GM19239 (cell line): ENCODE measurements around the gene COL13A1.
A peak's percentile ranks its signal among the peaks of the same experiment; 100 is the strongest.

Experiments used
- DNase-seq: peaks from one replicate; pipeline ENCODE4 v3.0.0; 2011; ENCODE audit warnings: low spot score; ENCODE audit not compliant: insufficient read length
- FAIRE-seq: peaks from 2 replicates; lab custom pipeline; 2011; peaks lifted over from hg19 to GRCh38; lab: Jason Lieb, UNC

COL13A1 gene

DNA sequence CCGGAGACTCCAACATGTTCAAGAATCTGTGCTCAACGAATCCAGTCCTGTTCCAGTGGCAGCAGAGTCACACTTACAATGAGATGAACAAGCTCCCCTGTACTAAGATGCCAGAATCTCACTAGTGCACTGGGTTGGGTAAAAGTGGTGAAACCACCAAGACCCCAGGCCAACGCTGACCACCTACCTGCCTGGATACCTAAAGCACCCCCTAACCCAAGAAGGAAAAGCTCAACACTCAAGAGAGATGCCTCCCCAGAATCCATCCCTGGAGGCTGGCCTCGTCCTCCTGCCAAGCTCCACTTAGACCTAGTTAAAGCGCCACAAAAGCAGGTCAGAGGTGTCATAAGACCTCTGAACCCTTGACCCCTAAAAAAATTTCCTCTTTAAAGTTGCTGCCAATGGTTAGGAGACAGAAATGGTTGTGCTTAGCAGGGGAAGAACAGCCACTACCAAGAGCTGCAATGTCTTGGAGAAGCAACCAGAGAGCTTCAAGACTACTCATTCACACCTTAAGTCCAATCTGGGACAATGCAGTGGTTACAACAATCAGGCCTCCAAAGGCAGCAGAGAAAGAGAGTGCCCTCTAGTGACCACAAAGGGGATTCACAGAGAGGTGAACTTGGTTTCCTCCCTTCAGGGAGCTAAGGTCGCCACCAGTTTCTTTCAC lies 156.3 kb downstream of the COL13A1 start:
- FAIRE-seq: peak; percentile 90

DNA sequence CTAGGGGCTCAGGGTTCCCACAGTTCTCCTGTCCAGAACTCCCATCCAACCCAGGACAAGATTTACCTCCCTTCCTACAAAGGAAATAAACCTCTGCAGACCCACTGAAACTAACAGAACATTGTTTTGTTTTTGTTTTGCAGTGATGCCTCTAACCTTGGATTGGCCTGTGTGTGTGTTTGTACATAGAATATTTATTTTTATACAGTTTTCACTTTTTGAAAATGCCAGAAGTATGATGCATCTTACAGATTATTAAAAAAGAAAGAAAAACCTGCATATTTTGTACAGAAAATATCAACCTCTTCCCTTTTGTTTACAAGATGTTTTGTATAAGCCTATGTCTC lies 156.8 kb downstream of the COL13A1 start:
- no peak for FAIRE-seq

More for the DNA sequence above, 156.3 kb downstream of the COL13A1 start:
- peak; percentile 64 for DNase-seq

DNA sequence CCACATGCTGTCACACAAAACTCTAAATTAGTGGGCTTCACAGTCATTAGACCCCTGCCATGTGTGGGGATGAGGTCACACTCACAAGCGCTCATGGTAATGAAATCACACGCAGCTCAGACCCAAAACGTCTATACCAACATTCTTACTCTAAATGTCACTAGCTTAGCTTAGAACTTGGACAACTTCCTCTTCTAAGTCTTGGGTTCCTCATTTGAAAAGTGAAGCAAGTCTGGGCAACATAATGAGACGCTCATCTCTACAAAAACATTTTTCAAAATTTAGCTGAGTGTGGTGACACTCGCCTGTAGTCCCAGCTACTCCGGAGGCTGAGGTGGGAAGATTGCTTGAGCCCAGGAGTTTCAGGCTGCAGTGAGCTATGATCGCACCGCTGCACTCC lies 158.2 kb downstream of the COL13A1 start:
- DNase-seq (no peak), FAIRE-seq (peak; percentile 42)

More for the DNA sequence above, 156.8 kb downstream of the COL13A1 start:
- no peak for DNase-seq

DNA sequence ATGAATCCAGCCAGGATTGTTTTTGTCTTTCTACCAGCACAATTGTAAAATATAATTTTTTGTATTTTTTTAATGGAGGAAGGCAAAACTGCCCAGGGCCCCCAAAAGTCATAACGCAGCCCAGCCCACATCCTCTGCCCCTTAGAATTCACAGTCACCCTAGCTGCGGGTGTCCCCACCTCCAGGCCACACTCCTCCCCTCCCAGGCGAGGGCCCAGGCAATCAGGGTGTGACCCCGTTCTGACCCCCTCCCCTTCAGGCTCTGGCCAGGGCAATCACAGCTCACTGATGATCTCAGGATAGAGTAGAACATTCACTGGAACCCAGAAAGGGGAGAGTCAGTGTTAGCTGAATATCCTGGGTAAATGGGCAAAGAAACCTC lies 158.9 kb downstream of the COL13A1 start:
- DNase-seq: no peak
- no peak for FAIRE-seq

DNA sequence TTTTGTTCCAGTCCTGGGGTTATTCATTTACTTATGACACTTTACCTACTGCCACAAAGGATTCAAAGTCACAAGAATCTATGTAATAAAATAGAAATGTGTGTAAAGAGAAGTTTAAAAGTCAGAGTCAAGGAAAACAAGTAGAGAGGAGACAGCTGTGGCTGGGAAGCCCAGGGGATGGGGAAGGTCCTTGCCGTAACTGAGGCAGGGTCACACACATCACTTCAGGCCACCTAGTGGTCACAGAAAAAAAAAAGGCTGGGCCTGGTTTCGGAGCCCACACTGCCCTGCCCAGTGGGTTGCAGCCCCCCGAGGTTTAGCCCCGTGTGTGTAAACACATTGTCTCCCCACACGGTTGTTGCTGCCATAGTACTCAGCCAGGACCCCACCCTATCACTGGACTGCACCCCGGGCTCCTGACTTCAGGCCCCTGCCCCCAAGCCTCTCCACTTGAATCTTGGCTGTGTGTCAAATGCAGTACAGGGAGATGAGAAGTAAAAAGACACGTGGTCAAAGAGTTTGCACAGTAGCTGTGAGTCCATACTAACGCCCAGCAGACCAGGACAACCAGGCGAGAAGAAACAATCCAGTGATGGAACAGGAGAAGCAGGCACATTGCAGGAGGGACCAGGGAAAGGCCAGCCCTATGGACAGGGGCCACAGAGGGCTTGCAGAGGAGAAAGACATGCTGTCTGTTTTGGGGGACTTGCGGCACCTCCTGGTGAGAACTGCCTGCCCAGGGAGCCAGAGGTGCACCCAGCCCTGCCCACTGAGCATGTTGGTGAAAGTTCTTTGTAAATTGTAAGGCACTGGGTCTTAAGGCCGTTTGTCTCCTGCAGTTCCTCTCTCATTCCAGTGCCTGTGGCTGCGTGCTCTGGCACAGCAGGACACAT lies 159.5 kb downstream of the COL13A1 start:
- DNase-seq (no peak), FAIRE-seq (no peak)

DNA sequence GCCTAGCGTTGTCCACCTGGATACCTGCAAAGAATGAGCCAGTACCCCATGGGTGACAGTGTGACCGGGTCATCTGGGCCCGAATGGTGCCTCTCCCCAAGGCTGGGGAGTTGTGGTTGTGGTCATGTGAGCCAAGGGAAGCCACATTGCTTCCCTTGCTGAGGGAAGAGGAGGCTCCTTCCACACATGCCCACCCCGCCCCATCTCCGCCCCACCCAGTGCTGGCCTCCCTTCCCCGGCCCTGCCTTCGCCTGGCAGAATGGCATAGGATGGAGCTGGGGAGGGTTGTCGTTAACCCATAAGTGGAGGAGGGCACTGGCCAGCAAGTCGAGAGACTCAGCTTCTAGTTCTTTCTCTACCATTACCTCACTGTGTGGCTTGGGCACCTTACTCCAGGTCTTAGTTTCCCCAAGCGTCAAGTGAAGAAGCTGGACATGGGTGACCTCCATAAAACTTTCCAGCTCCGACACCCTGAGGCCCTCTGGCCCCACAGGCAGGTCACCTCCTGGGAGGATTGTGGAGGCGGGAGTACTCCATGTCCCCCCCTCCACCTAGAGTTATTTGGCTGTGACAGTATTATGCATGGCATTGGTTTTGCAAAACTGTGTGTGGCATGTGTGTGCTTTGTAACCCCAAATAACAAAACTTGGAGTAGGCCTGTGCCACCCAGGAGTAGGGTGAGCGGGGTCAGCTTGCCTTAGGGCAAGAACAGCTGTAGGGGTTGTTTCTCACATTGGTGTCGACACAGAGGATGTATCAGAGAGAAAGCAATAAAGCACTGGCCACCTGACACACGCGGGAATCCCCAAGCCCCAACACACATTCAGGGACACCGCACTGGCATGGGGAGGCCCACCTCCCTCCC lies 160.4 kb downstream of the COL13A1 start:
- no peak for DNase-seq
- no peak for FAIRE-seq

DNA sequence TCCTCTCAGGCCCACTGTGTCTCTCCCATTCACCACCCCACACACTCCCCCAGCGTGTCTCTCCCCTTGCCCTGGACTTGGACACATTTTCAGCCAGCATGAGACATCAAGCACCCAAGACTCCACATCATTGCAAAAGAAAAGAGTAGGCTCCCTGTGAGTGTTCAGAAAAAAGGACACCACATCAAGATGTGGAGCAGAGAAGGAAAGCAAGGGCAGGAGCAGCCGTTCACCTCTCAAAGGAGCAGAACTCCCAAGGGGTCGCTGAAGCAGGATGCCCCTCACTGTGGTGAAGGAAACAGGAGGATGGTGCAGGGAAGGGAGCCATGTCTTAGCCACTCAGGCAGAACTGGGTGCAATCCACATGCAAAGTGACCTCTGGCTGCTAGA lies 161.0 kb downstream of the COL13A1 start:
- DNase-seq: no peak
- FAIRE-seq: no peak

DNA sequence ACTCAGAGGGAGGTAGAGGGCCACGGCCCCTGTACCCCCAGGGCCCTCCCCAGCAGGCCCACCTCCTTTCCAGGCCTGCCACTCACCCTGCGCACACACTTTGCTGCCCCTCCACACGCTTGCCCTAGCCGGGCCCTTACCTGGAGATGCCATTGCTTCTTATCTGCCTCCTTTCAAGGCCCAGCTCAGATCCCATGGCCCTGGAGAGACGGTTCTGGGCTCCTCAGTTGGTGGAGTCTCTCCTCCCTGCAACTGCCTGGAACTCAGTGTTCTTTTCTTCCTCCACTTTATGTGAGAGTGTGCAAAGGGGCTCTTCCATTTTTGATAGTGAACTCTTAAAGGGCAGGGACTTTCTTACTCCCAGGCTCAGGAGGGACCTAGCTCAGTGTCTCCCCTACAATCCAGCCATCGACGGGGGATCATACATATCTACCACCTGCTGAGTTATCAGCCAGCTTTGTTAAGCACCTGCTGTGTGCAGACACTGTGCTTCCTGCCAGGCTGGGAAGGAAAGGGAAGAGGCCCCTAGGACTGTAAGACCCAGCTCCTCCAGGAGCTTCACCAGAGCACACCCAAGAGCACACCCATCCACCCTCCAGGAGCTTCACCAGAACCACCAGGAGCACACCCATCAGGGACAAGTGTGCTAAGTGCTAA lies 161.6 kb downstream of the COL13A1 start:
- DNase-seq (no peak), FAIRE-seq (no peak)

DNA sequence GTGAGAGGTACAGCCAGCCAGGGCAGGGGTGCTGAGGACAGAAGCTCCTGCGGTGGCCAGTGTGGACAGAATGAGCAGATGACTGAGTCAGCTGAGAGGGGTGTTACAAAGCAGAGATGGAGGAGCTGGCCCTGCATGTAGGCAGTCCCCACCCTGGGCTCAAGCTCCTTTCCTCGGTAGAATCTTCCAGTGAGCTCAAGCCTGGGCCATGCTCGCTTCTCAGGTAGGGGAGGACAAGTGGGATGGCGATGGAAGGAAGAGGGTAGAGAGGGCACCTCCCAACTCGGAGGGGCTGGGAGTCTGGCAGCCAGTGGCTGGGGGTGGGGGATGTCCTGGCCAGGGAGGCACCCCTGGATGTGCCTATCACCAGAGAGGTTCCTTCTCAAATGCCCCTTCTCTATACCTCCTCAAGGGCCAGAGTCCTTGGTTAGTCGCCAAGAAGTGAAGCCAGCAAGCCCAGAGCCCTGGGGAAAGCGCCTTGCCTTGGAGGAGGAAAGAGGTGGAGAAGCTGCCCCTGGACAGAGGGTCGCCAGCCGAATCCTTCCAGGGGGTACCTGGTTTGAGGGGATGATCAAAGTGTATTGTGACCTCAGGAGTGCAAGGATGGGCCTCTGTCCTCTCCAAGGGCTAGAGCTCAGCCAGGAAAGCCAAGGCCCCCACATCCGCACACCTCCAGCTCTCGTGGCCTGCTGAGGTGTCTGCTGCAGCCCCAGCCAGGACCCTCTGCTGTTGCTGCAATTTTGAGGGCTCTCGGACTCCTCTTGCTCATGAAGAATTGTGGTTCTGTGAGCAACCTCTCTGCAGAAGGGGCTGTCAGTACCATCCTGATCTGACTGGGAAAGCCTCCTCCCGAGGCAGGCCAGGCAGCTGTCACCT lies 162.4 kb downstream of the COL13A1 start:
- DNase-seq: no peak
- no peak for FAIRE-seq

DNA sequence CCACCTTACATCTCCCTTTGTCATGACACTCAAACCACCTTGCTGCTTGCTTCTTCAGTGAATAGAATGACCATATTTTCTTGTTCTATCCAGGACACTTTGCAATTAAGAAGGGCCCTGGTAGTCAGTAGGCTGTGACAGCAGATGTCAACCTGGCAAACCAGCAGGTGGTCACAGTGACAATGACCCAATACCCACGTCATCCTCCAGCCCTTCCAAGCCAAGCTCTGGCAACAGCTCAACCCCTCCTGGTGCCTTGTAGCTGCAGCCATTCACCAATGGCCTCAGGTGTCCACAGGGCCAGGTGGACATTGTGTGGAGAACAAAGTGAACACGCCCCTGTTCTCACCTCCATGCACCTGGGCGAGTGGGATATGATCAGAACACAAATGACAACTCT lies 163.4 kb downstream of the COL13A1 start:
- FAIRE-seq: no peak
- no peak for DNase-seq

DNA sequence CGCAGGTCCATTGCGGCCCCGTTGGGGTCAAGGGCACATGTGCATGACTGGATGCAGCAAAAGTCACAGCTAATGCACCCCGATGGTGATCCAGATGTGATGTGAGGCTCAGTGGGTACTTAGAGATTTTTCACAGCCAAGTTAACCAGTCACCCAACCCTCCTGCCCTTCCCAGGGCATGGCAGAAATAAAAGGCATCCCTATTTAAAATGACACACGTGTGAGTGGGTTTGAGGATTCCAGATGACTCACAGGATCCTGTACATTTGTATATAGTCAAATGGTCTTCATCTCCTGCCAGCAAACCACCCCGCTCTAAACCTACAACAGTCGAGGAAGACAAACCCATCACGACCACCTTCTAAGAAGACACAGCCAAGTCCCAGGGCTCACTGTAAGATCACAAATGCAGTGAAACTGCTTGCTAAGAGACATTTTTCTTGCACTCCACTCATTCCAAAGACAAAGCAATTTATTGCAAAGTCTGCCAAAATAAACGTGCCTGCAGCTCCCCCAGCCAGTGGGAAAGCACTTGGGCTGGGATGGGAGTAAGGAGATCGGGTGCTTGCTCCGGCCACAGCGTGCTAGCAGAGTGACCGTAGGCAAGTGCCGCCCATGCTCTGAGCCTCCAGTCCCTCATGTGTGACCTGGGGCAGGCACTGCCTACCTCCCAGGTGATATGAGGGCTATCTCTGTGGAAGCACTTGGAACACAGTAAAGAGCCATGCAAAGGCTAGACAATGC lies 164.4 kb downstream of the COL13A1 start:
- DNase-seq (no peak), FAIRE-seq (no peak)

DNA sequence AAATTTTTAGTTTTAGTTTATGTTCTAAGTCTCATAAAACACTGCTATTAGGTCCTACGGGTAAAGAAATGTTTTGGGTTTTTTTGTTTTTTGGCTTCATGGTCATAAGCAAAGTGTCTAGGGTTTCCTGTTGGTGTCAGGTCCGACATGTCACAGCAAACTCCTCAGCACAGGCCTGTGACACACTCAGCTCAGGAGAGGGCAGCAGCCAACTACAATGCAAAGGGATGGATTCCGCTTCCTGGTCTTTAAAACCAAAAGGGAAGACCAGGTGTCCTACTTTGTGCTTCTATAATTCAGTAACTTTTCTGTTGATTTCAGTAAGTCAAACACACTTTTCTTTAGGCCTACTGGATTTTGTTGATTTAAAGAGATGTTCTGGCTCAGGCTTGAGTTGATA lies 167.1 kb downstream of the COL13A1 start:
- no peak for DNase-seq
- FAIRE-seq: no peak

DNA sequence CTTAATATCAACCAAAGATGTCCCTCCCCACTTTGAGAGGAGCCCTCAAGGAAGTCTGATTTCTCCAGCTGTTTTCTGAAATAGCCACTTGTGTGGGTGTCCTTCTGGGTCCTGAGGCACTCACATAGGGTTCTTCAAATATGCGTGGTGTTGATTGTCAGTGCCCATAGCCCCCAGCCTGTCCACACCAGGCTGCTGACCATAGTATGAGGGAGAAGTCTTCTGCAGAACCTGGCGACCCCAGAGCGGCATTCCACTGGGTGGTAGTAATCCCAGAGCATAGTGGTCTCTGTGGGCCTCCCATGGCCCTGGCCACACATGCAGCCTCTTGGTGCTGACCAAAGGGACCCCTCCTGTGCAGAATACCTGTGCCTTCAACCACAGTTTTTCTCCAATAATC lies 168.3 kb downstream of the COL13A1 start:
- DNase-seq (no peak), FAIRE-seq (no peak)

DNA sequence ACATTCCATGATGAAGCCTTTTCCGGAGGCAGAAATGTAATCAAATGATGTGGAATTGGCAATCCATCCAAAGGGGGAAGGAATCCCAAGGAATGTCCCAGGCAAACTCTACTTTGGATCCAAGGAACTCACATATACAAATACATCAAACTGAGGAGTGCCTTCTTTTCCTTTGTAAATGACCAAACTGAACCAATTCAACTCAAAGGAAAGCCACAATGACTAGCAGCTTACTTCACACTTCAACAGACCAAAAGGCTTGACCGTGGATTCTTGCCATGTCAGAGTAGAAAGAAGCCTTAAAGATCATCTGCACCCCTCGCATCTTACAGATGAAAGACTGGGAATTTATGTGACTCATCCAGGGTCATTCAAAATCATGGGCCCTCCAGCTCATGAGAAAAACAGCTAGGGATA lies 171.3 kb downstream of the COL13A1 start:
- FAIRE-seq: no peak
- no peak for DNase-seq

DNA sequence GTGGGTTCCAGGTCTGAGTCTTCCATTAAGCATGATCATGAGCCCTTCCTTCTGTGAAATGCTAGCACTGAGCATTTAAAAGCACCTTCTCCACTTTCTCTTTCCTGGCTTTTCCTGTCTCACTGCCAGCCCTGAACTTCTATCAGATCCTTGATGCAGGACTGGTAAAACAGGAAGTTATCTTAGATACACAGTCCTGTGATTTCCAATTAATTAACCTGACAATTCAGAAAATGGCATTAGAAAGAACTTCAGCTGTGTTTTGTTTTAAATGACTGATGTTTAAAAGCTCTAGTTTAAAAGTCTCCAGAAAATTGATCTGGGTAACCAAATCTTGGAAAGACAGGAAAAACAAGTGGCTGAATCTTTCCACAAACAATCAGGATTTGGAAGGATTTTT lies 172.0 kb downstream of the COL13A1 start:
- DNase-seq: no peak
- no peak for FAIRE-seq

DNA sequence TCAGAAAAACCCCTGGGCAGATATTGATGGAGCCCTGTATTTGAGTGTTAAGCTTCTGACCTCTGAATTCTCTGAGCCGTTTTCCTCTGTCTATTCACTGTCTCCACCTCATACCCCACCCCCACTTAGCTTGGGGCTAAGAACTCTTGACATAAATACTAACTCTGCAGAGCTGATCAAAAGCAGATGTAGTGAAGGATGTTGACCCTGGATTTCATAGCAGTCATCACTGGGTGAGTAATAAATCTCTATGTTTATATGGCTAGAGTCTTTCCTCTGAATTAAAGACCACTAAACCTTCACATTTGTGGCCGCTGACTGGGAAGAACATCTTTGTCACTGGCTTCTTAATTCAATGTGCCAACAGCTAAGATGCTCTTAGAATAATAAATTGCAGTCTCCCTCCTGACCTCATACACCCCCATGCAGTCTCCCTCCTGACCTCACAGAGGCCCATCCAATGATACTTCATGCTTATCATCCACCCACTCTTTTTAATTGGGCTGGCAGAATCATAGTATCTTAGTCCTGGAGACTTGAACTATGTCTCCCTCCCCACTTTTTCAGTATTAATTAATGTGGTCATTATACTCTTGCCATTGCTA lies 172.9 kb downstream of the COL13A1 start:
- FAIRE-seq (no peak), DNase-seq (no peak)

DNA sequence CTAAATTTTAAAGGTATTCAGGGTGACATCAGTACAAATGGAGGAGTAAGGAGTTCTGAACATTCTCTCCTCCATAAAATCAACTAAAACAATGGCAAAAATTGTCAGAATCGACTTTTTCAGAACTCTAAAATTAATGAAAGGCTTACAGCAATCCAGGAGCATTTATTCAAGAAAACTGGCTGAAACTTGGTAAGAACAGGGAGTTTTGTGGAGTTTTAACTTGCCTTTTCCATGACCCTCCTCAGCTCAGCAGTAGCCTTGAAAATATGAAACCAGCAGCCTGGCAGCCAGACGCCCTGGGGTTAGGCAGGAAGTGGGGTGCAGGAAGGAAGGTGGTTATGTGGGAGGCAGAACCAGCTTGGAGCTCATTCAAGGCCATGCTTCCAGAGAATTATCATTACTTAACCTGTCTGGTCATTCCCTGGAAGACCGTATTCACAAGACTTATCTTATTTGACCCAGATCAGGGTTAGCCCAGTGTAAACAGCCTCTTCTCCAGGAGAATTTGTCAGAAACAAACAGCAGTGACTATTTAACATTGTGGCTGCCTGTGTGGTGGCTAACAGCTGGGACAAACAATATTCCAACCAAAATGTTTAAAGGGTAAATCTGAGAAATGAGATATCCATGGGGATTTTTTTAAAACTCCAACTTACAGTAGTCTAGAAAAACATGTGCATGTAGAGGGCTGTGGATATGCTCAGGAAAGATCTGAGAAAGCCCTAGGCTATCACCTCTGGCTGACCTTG lies 175.3 kb downstream of the COL13A1 start:
- FAIRE-seq (no peak), DNase-seq (no peak)

DNA sequence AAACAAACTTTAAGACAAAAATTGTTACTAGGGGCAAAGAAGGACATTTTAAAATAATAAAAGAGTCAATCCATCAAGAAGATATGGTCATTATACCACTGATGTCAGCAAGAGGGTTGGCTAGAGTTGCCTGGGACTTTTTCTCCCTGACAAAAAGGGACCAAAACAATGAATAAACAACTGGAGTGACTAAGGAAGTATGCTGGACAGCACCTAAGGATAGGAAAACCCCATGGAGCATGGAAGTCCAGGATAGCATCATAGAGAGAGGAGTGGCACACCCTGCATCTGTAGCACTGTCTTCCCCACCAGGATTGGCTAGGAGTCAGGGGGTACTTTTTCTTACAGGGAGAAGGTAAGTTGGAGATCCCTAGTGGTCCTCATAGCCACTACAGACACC lies 177.5 kb downstream of the COL13A1 start:
- no peak for FAIRE-seq

More for the DNA sequence above, 177.5 kb downstream of the COL13A1 start:
- no peak for DNase-seq
